Measurements from ENCODE around the gene DOK6. TPM values are rescaled to one million over a fixed set of nuclear protein-coding genes. Genes with fewer than 3 reads are reported as not detected.
A peak's percentile ranks its signal among the peaks of the same experiment; 100 is the strongest.

DOK6 gene
- total and polyA plus RNA-seq, 2 of the 13 experiments (the other 11 are each of a cell fraction or from before 2014, with no cell fraction given): 17.0 to 17.2 TPM

GRCh38 chr18:69647702-69648101, 247.0 kb downstream of the DOK6 start:
- BruUV-seq (replicated peaks): no TSS peak
- in situ Hi-C loops (cut with HindIII; ENCODE audit: extremely low pct_ligation_motif_present, low pct_unique_long_range_greater_than_20kb): no loop called here
- Histone ChIP-seq H3K4me1 (ENCODE audit: insufficient read depth, low read length) (no peaks in the 10 kb centered on the region), H2AFZ (ENCODE audit: low read length) (no peak overlapping the region), H3K9me3 (ENCODE audit: low read length) (no peaks in the 10 kb centered on the region), H3K79me2 (ENCODE audit: insufficient read depth, low read length) (no peaks in the 10 kb centered on the region), H4K20me1 (ENCODE audit: insufficient read depth, low read length) (no peaks in the 10 kb centered on the region), H3K27me3 (ENCODE audit: control insufficient read depth in 1 of 2, insufficient read depth in 2 of 2, low read length in 2 of 2) (no peaks in the 10 kb centered on the region), H3K36me3 (replicated peaks in 1 of 2; ENCODE audit: control insufficient read depth in 1 of 2, insufficient read depth in 2 of 2, low read length in 2 of 2) (no peaks in the 10 kb centered on the region), H3K27ac (ENCODE audit: extremely low read length, insufficient read depth, low read length) (no peak overlapping the region), H3K9ac (ENCODE audit: insufficient read depth, low read depth, low read length) (no peak overlapping the region), H3K4me2 (ENCODE audit: low read depth, low read length) (no peak overlapping the region), H3K4me3 (replicated peaks in 1 of 3; ENCODE audit: insufficient read depth in 1 of 3, low read depth in 2 of 3, low read length in 3 of 3) (no peak overlapping the region)
- no peak for ATAC-seq
- ChIA-PET CTCF (ENCODE audit: low intra/inter-chr PET ratio, low total read pairs) (no interaction called here), POLR2A (no interaction called here)
- 72% methylated on average over 3 of the region's 3 CpGs for WGBS (ENCODE audit: low lambda C conversion rate)
- no peak for FAIRE-seq
- intact Hi-C loops (cut with micrococcal nuclease; ENCODE audit: unreplicated experiment): no loop called here
- TF ChIP-seq ZNF629 (CRISPR knock-in tag; conservative IDR thresholded peaks at IDR 0.05): no peak
- no peak for TF ChIP-seq ZSCAN12 (CRISPR knock-in tag; IDR thresholded peaks at IDR 0.05)
- TF ChIP-seq PHF5A (CRISPR knock-in tag; IDR thresholded peaks at IDR 0.05; ENCODE audit: low read depth, unreplicated experiment): no peak
- no peak for TF ChIP-seq JUN (CRISPR knock-in tag; IDR thresholded peaks at IDR 0.05)
- no peak for TF ChIP-seq HOXA5 (CRISPR knock-in tag; IDR thresholded peaks at IDR 0.05)
- TF ChIP-seq LBX2 (CRISPR knock-in tag; IDR thresholded peaks at IDR 0.05; ENCODE audit: borderline replicate concordance): no peak
- no peak for DNase-seq (ENCODE audit: low spot score)

- CTCF ChIA-PET (ENCODE audit: low intra/inter-chr PET ratio, low total read pairs): no interaction called here
- FAIRE-seq (no peak), DNase-seq (ENCODE audit: low spot score) (peak; percentile 6), ATAC-seq (no peak)
- Histone ChIP-seq H3K9ac (ENCODE audit: insufficient read depth, low read depth, low read length) (no peak overlapping the region), H3K79me2 (ENCODE audit: insufficient read depth, low read length) (no peaks in the 10 kb centered on the region), H3K4me1 (ENCODE audit: insufficient read depth, low read length) (no peaks in the 10 kb centered on the region), H3K27ac (ENCODE audit: extremely low read length, insufficient read depth, low read length) (no peak overlapping the region), H2AFZ (ENCODE audit: low read length) (no peak overlapping the region), H3K27me3 (ENCODE audit: control insufficient read depth in 1 of 2, insufficient read depth in 2 of 2, low read length in 2 of 2) (no peaks in the 10 kb centered on the region), H3K9me3 (ENCODE audit: low read length) (no peaks in the 10 kb centered on the region), H3K36me3 (replicated peaks in 1 of 2; ENCODE audit: control insufficient read depth in 1 of 2, insufficient read depth in 2 of 2, low read length in 2 of 2) (no peaks in the 10 kb centered on the region), H3K4me3 (replicated peaks in 1 of 3; ENCODE audit: insufficient read depth in 1 of 3, low read depth in 2 of 3, low read length in 3 of 3) (no peak overlapping the region), H3K4me2 (ENCODE audit: low read depth, low read length) (no peak overlapping the region), H4K20me1 (ENCODE audit: insufficient read depth, low read length) (no peaks in the 10 kb centered on the region)
- POLR2A ChIA-PET: no interaction called here
- no TSS peak for BruUV-seq (replicated peaks)
- intact Hi-C loops (cut with micrococcal nuclease; ENCODE audit: unreplicated experiment) (no loop called here), in situ Hi-C loops (cut with HindIII; ENCODE audit: extremely low pct_ligation_motif_present, low pct_unique_long_range_greater_than_20kb) (no loop called here)
- 66% methylated on average over 3 of the region's 3 CpGs for WGBS (ENCODE audit: low lambda C conversion rate)
- no peak for TF ChIP-seq EZH2 (conservative IDR thresholded peaks at IDR 0.05; ENCODE audit: low read depth, low read length)
- TF ChIP-seq MAFK (conservative IDR thresholded peaks at IDR 0.05 in 1 of 2, IDR thresholded peaks at IDR 0.05 in 1 of 2; ENCODE audit: low read length in 2 of 2): 0 out of 4 replicates have a peak, but pooled peaks of 1 of the 2 experiments have one; percentile 5
These were observed 247.8 kb downstream of the DOK6 start for GRCh38 chr18:69648486-69648885.
